Upper lobe of left lung (tissue), 6 donors: Measurements from ENCODE around the gene PRKAR1A. TPM values are rescaled to one million over a fixed set of nuclear protein-coding genes. Genes with fewer than 3 reads are reported as not detected.

Experiments used
- ATAC-seq, 2 donors: fragments of 200-7000 bp; cut with Tn5 transposase; one replicate each; pipeline ENCODE4 v1.9.1; 2022; ENCODE audit warnings: mild to moderate bottlenecking in 2 of 2, moderate library complexity in 2 of 2; ENCODE audit not compliant: low FRiP score in 2 of 2
- DNase-seq, 2 donors: peaks; one replicate each; pipeline ENCODE4 v3.0.0-alpha.2; 2019 to 2020
- H3K27ac ChIP-seq, 4 donors: fragments of 200-600 bp; sonication (generic); one replicate each; pipeline ENCODE4 v1.5.1; 2016 to 2019
- H3K27me3 ChIP-seq, 4 donors: fragments of 200-600 bp; sonication (generic); one replicate each; pipeline ENCODE4 v1.5.1; 2017 to 2019
- H3K36me3 ChIP-seq, 4 donors: fragments of 200-600 bp; sonication (generic); one replicate each; pipeline ENCODE4 v1.5.1; 2016 to 2019
- H3K4me1 ChIP-seq, 4 donors: fragments of 200-600 bp; sonication (generic); one replicate each; pipeline ENCODE4 v1.5.1; 2018 to 2019
- H3K4me3 ChIP-seq, 4 donors: fragments of 200-600 bp; sonication (generic); one replicate each; pipeline ENCODE4 v1.5.1; 2017 to 2019; ENCODE audit warnings: mild to moderate bottlenecking in 2 of 4, moderate library complexity in 1 of 4
- H3K9me3 ChIP-seq, 4 donors: fragments of 200-600 bp; sonication (generic); one replicate each; pipeline ENCODE4 v1.5.1; 2018 to 2019
- CTCF ChIP-seq, 6 experiments: fragments of 450-650 bp in 4 of 6; fragments of 200-600 bp in 2 of 6; sonication (generic) in 2 of 6; IDR thresholded peaks; one replicate each; pipeline ENCODE4 v1.5.1; 2016 to 2019; ENCODE audit warnings: antibody characterized with exemption in 6 of 6
- EP300 ChIP-seq, 4 donors: sonication (generic); formaldehyde crosslinking; IDR thresholded peaks; one replicate each; pipeline ENCODE4 v1.5.1; 2017; ENCODE audit warnings: antibody characterized with exemption in 4 of 4, control low read depth in 2 of 4
- POLR2A ChIP-seq, 4 donors: fragments of 450-650 bp; IDR thresholded peaks; one replicate each; pipeline ENCODE4 v1.5.1; 2016 to 2017; ENCODE audit warnings: antibody characterized with exemption in 4 of 4, mild to moderate bottlenecking in 2 of 4
- POLR2AphosphoS5 ChIP-seq, 2 donors: sonication (generic); formaldehyde crosslinking; IDR thresholded peaks; one replicate each; pipeline ENCODE4 v1.5.1; 2017; ENCODE audit warnings: antibody characterized with exemption in 2 of 2
- WGBS, 2 donors: methylation state at CpG; one replicate each; pipeline ENCODE4 v1.1.5; 2017 to 2018; 5-methylcytosine and 5-hydroxymethylcytosine counted together
- total RNA-seq, 6 donors: library from RNA; depleted of rRNA in 4 of 6; stranded (reverse); fragments of >200 nt in 4 of 6; gene quantifications; one replicate each; pipeline versions ENCODE4 v1.1.0 to v1.2.1, GENCODE V29; 2016 to 2021
- donor health status: DM: no; HTN: no; CAD: no; lungs with moderate emphysema.
- donor health status: DM: no; HTN: yes; CAD: no; lungs with severe emphysema.

The PRKAR1A gene
- total RNA-seq, 6 donors from 2014 or later: 161 to 490 (median 396) TPM

- Histone ChIP-seq H3K27ac (peak overlapping the region in 2 of 4 donors; percentile 6 to 34), H3K27me3 (no peaks in the 10 kb centered on the region), H3K4me1 (peaks cover 18 to 57% (median 24%) of the 10 kb centered on the region in 4 donors), H3K9me3 (no peaks in the 10 kb centered on the region), H3K36me3 (peaks cover 15 to 77% (median 31%) of the 10 kb centered on the region in 4 donors), H3K4me3 (no peak overlapping the region)
- no peak for DNase-seq
- no peak for TF ChIP-seq CTCF (IDR thresholded peaks at IDR 0.05)
- TF ChIP-seq POLR2AphosphoS5 (IDR thresholded peaks at IDR 0.05): no peak
- TF ChIP-seq EP300 (IDR thresholded peaks at IDR 0.05): no peak
- ATAC-seq: peak; percentile 39 to 68
- WGBS, 2 donors: 73 to 75% methylated on average over 1 of the region's 1 CpG
Observed at GRCh38 chr17:68519911-68520310, 7.7 kb downstream of the PRKAR1A start.

- DNase-seq (no peak), ATAC-seq (no peak)
- H3K4me3 ChIP-seq: no peak overlapping the region
- H3K27me3 ChIP-seq: no peaks in the 10 kb centered on the region
- TF ChIP-seq POLR2A (IDR thresholded peaks at IDR 0.05) (no peak), EP300 (IDR thresholded peaks at IDR 0.05) (no peak), POLR2AphosphoS5 (IDR thresholded peaks at IDR 0.05) (no peak)
- peaks cover 16 to 46% (median 20%) of the 10 kb centered on the region in 4 donors for H3K4me1 ChIP-seq
- H3K9me3 ChIP-seq: no peaks in the 10 kb centered on the region
- H3K36me3 ChIP-seq: peaks cover 12 to 78% (median 43%) of the 10 kb centered on the region in 4 donors
- H3K27ac ChIP-seq: no peak overlapping the region
Observed at GRCh38 chr17:68522266-68522665, 10.0 kb downstream of the PRKAR1A start.

- peak; percentile 44 to 87 for ATAC-seq
- 61 to 64% methylated on average over 3 of the region's 3 CpGs for WGBS, 2 donors
- H3K36me3 ChIP-seq: peaks cover 32 to 93% (median 65%) of the 10 kb centered on the region in 4 donors
Observed at GRCh38 chr17:68526548-68526947, 14.3 kb downstream of the PRKAR1A start.

GRCh38 chr17:68527314-68527713 is 15.1 kb downstream of the PRKAR1A start:
- Histone ChIP-seq H3K4me3 (no peak overlapping the region), H3K27ac (peak overlapping the region; percentile 46 to 80 (median 76)), H3K36me3 (peaks cover 32 to 100% (median 67%) of the 10 kb centered on the region in 4 donors), H3K4me1 (peaks cover 4 to 21% (median 14%) of the 10 kb centered on the region in 4 donors), H3K9me3 (no peaks in the 10 kb centered on the region), H3K27me3 (no peaks in the 10 kb centered on the region)
- peak in 1 of 2 donors; percentile 61 for ATAC-seq
- DNase-seq: no peak
- TF ChIP-seq EP300 (IDR thresholded peaks at IDR 0.05): peak in 3 of 4 donors; percentile 17 to 81 (median 73)
- no peak for TF ChIP-seq POLR2AphosphoS5 (IDR thresholded peaks at IDR 0.05)
- 60 to 73% methylated on average over 4 of the region's 4 CpGs for WGBS, 2 donors

More at GRCh38 chr17:68526548-68526947, 14.3 kb downstream of the PRKAR1A start:
- TF ChIP-seq CTCF (IDR thresholded peaks at IDR 0.05) (no peak), POLR2AphosphoS5 (IDR thresholded peaks at IDR 0.05) (peak in 1 of 2 donors; percentile 28), POLR2A (IDR thresholded peaks at IDR 0.05) (no peak), EP300 (IDR thresholded peaks at IDR 0.05) (peak in 2 of 4 donors; percentile 77 to 88)
- Histone ChIP-seq H3K4me1 (peaks cover 4 to 28% (median 14%) of the 10 kb centered on the region in 4 donors), H3K4me3 (no peak overlapping the region), H3K27me3 (no peaks in the 10 kb centered on the region), H3K27ac (peak overlapping the region; percentile 46 to 80 (median 76)), H3K9me3 (no peaks in the 10 kb centered on the region)
- peak in 1 of 2 donors; percentile 49 for DNase-seq

- TF ChIP-seq EP300 (IDR thresholded peaks at IDR 0.05): no peak
- TF ChIP-seq POLR2AphosphoS5 (IDR thresholded peaks at IDR 0.05): no peak
- TF ChIP-seq CTCF (IDR thresholded peaks at IDR 0.05): no peak
- TF ChIP-seq POLR2A (IDR thresholded peaks at IDR 0.05): no peak
- Histone ChIP-seq H3K27ac (no peak overlapping the region), H3K9me3 (no peaks in the 10 kb centered on the region), H3K4me3 (no peak overlapping the region), H3K27me3 (no peaks in the 10 kb centered on the region), H3K36me3 (peaks cover 24 to 98% (median 54%) of the 10 kb centered on the region in 4 donors), H3K4me1 (peaks cover 0 to 19% (median 8%) of the 10 kb centered on the region in 4 donors)
- DNase-seq: no peak
- ATAC-seq: no peak
- 87 to 98% methylated on average over 4 of the region's 4 CpGs for WGBS, 2 donors
Observed at GRCh38 chr17:68531252-68531651, 19.0 kb downstream of the PRKAR1A start.

GRCh38 chr17:68532826-68533225 is 20.6 kb downstream of the PRKAR1A start:
- DNase-seq: no peak
- TF ChIP-seq CTCF (IDR thresholded peaks at IDR 0.05): no peak
- no peak for TF ChIP-seq EP300 (IDR thresholded peaks at IDR 0.05)
- TF ChIP-seq POLR2AphosphoS5 (IDR thresholded peaks at IDR 0.05): no peak
- ATAC-seq: no peak
- Histone ChIP-seq H3K4me1 (peaks cover 0 to 19% (median 2%) of the 10 kb centered on the region in 4 donors), H3K27me3 (no peaks in the 10 kb centered on the region), H3K4me3 (no peak overlapping the region), H3K9me3 (no peaks in the 10 kb centered on the region), H3K36me3 (peaks cover 24 to 98% (median 57%) of the 10 kb centered on the region in 4 donors), H3K27ac (peak overlapping the region in 1 of 4 donors; percentile 14)
- 74 to 75% methylated on average over 3 of the region's 3 CpGs for WGBS, 2 donors
